GM21528 (cell line): Measurements from ENCODE around the gene FZD10.

Experiments used
- ATAC-seq: cut with Tn5 transposase; IDR thresholded peaks from one replicate; pipeline ENCODE4 v1.9.1; 2021; ENCODE audit warnings: mild to moderate bottlenecking, moderate library complexity; ENCODE audit not compliant: unreplicated experiment, low FRiP score

The FZD10 gene

GRCh38 chr12:130152386-130152785 lies 9.9 kb upstream of the FZD10 start:
- no peak for ATAC-seq

- ATAC-seq = no peak
Measured at GRCh38 chr12:130153803-130154202, 8.5 kb upstream of the FZD10 start.

- no peak for ATAC-seq
Measured at GRCh38 chr12:130154276-130155070, 7.8 kb upstream of the FZD10 start.

GRCh38 chr12:130155416-130156073 lies 6.7 kb upstream of the FZD10 start:
- no peak for ATAC-seq

- ATAC-seq = no peak
Measured at GRCh38 chr12:130156652-130157275, 5.5 kb upstream of the FZD10 start.

- no peak for ATAC-seq
Measured at GRCh38 chr12:130157998-130158753, 4.1 kb upstream of the FZD10 start.

- ATAC-seq = no peak
Measured at GRCh38 chr12:130158754-130159059, 3.6 kb upstream of the FZD10 start.

GRCh38 chr12:130160306-130160705 lies 2.0 kb upstream of the FZD10 start:
- ATAC-seq = no peak

GRCh38 chr12:130160711-130161231 lies 1.5 kb upstream of the FZD10 start:
- no peak for ATAC-seq

- ATAC-seq = no peak
Measured at GRCh38 chr12:130161261-130162243, 712 bp upstream of the FZD10 start.

- ATAC-seq = no peak
Measured at GRCh38 chr12:130162745-130163460, 639 bp downstream of the FZD10 start.

- ATAC-seq = no peak
Measured at GRCh38 chr12:130163461-130164215, 1.4 kb downstream of the FZD10 start.

GRCh38 chr12:130164216-130164542 lies 1.9 kb downstream of the FZD10 start:
- ATAC-seq = no peak

- no peak for ATAC-seq
Measured at GRCh38 chr12:130164936-130165335, 2.7 kb downstream of the FZD10 start.

- ATAC-seq = no peak
Measured at GRCh38 chr12:130166306-130166705, 4.0 kb downstream of the FZD10 start.

GRCh38 chr12:130167537-130167936 lies 5.3 kb downstream of the FZD10 start:
- no peak for ATAC-seq

- ATAC-seq = no peak
Measured at GRCh38 chr12:130169256-130169655, 7.0 kb downstream of the FZD10 start.

GRCh38 chr12:130169924-130170323 lies 7.7 kb downstream of the FZD10 start:
- no peak for ATAC-seq
